GM23338 (cell line): ENCODE results near the gene GRIP2. TPM values are rescaled to one million over a fixed set of nuclear protein-coding genes. Genes with fewer than 3 reads are reported as not detected.

Experiments used
- ATAC-seq: fragments of 200-7000 bp; cut with Tn5 transposase; 3 replicates; pipeline ENCODE4 v1.9.1; 2020
- DNase-seq: peaks from one replicate; pipeline ENCODE4 v3.0.0-alpha.2; 2015; ENCODE audit warnings: low spot score
- H2AFZ ChIP-seq: fragments of 200-600 bp; sonication (generic); 2 replicates; pipeline ENCODE4 v1.8.0; 2016; ENCODE audit warnings: antibody characterized with exemption, mild to moderate bottlenecking, moderate library complexity
- H3F3A ChIP-seq: fragments of 200-600 bp; sonication (generic); replicated peaks from 2 replicates; pipeline ENCODE4 v1.8.0; 2017; ENCODE audit warnings: antibody characterized with exemption, mixed run types, low read depth
- H3K27ac ChIP-seq: fragments of 200-600 bp; sonication (generic); 2 replicates; pipeline ENCODE4 v1.6.1; 2016; ENCODE audit warnings: low read depth
- H3K27me3 ChIP-seq: fragments of 200-600 bp; sonication (generic); 2 replicates; pipeline ENCODE4 v1.8.0; 2016; ENCODE audit warnings: mild to moderate bottlenecking, mixed run types, moderate library complexity; ENCODE audit not compliant: insufficient read depth
- H3K36me3 ChIP-seq: fragments of 200-600 bp; sonication (generic); 2 replicates; pipeline ENCODE4 v1.8.0; 2016; ENCODE audit warnings: mild to moderate bottlenecking; ENCODE audit not compliant: insufficient read depth
- H3K4me1 ChIP-seq: fragments of 200-600 bp; sonication (generic); 2 replicates; pipeline ENCODE4 v1.8.0; 2016; ENCODE audit warnings: mild to moderate bottlenecking, moderate library complexity; ENCODE audit not compliant: insufficient read depth
- H3K4me2 ChIP-seq: fragments of 200-600 bp; sonication (generic); 2 replicates; pipeline ENCODE4 v1.7.1; 2017; ENCODE audit warnings: mixed run types
- H3K4me3 ChIP-seq: fragments of 200-600 bp; sonication (generic); 2 replicates; pipeline ENCODE4 v1.6.1; 2016; ENCODE audit warnings: mixed run types
- H3K79me2 ChIP-seq: fragments of 200-600 bp; sonication (generic); replicated peaks from 2 replicates; pipeline ENCODE4 v1.8.0; 2017; ENCODE audit warnings: mild to moderate bottlenecking; ENCODE audit not compliant: insufficient read depth
- H3K9me2 ChIP-seq: fragments of 200-600 bp; sonication (generic); 2 replicates; pipeline ENCODE4 v1.8.0; 2017; ENCODE audit not compliant: insufficient read depth
- H4K20me1 ChIP-seq: fragments of 200-600 bp; sonication (generic); replicated peaks from 2 replicates; pipeline ENCODE4 v1.8.0; 2017; ENCODE audit warnings: mild to moderate bottlenecking; ENCODE audit not compliant: insufficient read depth
- H3K27ac Mint-ChIP-seq: 2 replicates; pipeline ENCODE4 v1.8.0; 2020; ENCODE audit warnings: inconsistent platforms, mild to moderate bottlenecking, moderate library complexity, mixed read lengths
- H3K27me3 Mint-ChIP-seq: 3 replicates; pipeline ENCODE4 v1.8.0; 2022; ENCODE audit warnings: low read depth, mild to moderate bottlenecking, moderate library complexity, mixed read lengths, inconsistent platforms; ENCODE audit not compliant: insufficient read depth, poor library complexity
- H3K36me3 Mint-ChIP-seq: 3 replicates; pipeline ENCODE4 v1.8.0; 2021; ENCODE audit warnings: low read depth, mild to moderate bottlenecking, inconsistent platforms, moderate library complexity, mixed read lengths
- H3K4me1 Mint-ChIP-seq: 3 replicates; pipeline ENCODE4 v1.8.0; 2020; ENCODE audit warnings: mild to moderate bottlenecking, inconsistent platforms, mixed read lengths
- H3K4me3 Mint-ChIP-seq: 3 replicates; pipeline ENCODE4 v1.8.0; 2021; ENCODE audit warnings: moderate library complexity, mild to moderate bottlenecking, inconsistent platforms, mixed read lengths
- H3K9me3 Mint-ChIP-seq: 3 replicates; pipeline ENCODE4 v1.8.0; 2020; ENCODE audit warnings: moderate library complexity, mild to moderate bottlenecking, inconsistent platforms, mixed read lengths
- CREB1 ChIP-seq: fragments of 250-450 bp; sonication (Bioruptor Pico); IDR thresholded peaks from 2 replicates; pipeline ENCODE4 v1.5.0; 2020; ENCODE audit warnings: low read depth, mild to moderate bottlenecking, moderate library complexity
- CTCF ChIP-seq, 2 experiments: fragments of 200-600 bp in 1 of 2; sonication (generic) in 1 of 2; conservative IDR thresholded peaks; 2 replicates each; pipeline versions ENCODE4 v1.5.1 to v1.6.1; 2016 to 2017; ENCODE audit warnings: antibody characterized with exemption in 2 of 2, low read depth in 2 of 2, mild to moderate bottlenecking in 2 of 2, moderate library complexity in 1 of 2
- ETS1 ChIP-seq: IDR thresholded peaks from 2 replicates; pipeline ENCODE4 v1.6.1; 2016; ENCODE audit warnings: antibody characterized with exemption
- EZH2 ChIP-seq: fragments of 200-600 bp; sonication (generic); IDR thresholded peaks from one replicate; pipeline ENCODE4 v1.8.0; 2017; ENCODE audit warnings: antibody characterized with exemption, mild to moderate bottlenecking, low read depth; ENCODE audit not compliant: unreplicated experiment
- EZH2phosphoT487 ChIP-seq: fragments of 200-600 bp; sonication (generic); IDR thresholded peaks from one replicate; pipeline ENCODE4 v1.8.1; 2018; ENCODE audit warnings: antibody characterized with exemption; ENCODE audit not compliant: unreplicated experiment
- NANOG ChIP-seq: IDR thresholded peaks from 2 replicates; pipeline ENCODE4 v1.6.1; 2016; ENCODE audit warnings: antibody characterized with exemption, borderline replicate concordance
- REST ChIP-seq: IDR thresholded peaks from one replicate; pipeline ENCODE4 v1.6.1; 2018; ENCODE audit warnings: antibody characterized with exemption; ENCODE audit not compliant: unreplicated experiment
- ZNF331 ChIP-seq: fragments of 250-450 bp; sonication (Bioruptor Pico); IDR thresholded peaks from 2 replicates; pipeline ENCODE4 v1.5.0; 2020; ENCODE audit warnings: low read depth, mild to moderate bottlenecking, moderate library complexity
- ZNF462 ChIP-seq: fragments of 250-450 bp; sonication (Bioruptor Pico); IDR thresholded peaks from 2 replicates; pipeline ENCODE4 v1.5.0; 2020; ENCODE audit warnings: mild to moderate bottlenecking, moderate library complexity
- polyA plus RNA-seq: library from polyadenylated mRNA; unstranded; fragments of >200 nt; fragmentation: Nextera tagmentation; extraction: Ambion mirVana; gene quantifications from 2 replicates; pipeline ENCODE4 v1.2.1, GENCODE V29; 2016
- total RNA-seq: library from RNA; depleted of rRNA; stranded (reverse); fragments of >200 nt; shearing (Covaris generic); gene quantifications from 2 replicates; pipeline ENCODE4 v1.2.3, GENCODE V29; 2014

GRIP2 gene
- total and polyA plus RNA-seq, 2 experiments from 2014 or later = 3.6 to 5.8 TPM

GRCh38 chr3:14476583-14477265 is 63.4 kb downstream of the GRIP2 start (continued):
- TF ChIP-seq ETS1 (no peak), EZH2phosphoT487 (no peak), ZNF331 (CRISPR knock-in tag) (no peak), NANOG (no peak), CTCF (conservative IDR thresholded peaks at IDR 0.05; ENCODE audit: low read depth in 2 of 2) (no peak)

GRCh38 chr3:14475621-14476020 is 64.5 kb downstream of the GRIP2 start:
- DNase-seq (no peak), ATAC-seq (no peak)
- Histone ChIP-seq H3K27ac (no peak overlapping the region), H3F3A (no peaks in the 10 kb centered on the region), H2AFZ (no peak overlapping the region), H3K4me2 (no peak overlapping the region), H4K20me1 (peaks cover 4% of the 10 kb centered on the region; the same call in 1 of the 2 replicates), H3K36me3 (peaks cover 32% of the 10 kb centered on the region), H3K4me1 (no peaks in the 10 kb centered on the region), H3K9me2 (no peaks in the 10 kb centered on the region), H3K27me3 (no peaks in the 10 kb centered on the region), H3K4me3 (no peak overlapping the region), H3K79me2 (no peaks in the 10 kb centered on the region)
- H3K4me3 Mint-ChIP-seq = no peak overlapping the region
- no peak overlapping the region for H3K27ac Mint-ChIP-seq
- H3K27me3 Mint-ChIP-seq = peaks cover 4% of the 10 kb centered on the region
- H3K36me3 Mint-ChIP-seq = peaks cover 74% of the 10 kb centered on the region
- no peaks in the 10 kb centered on the region; the same call in 2 of the 3 replicates for H3K4me1 Mint-ChIP-seq
- no peaks in the 10 kb centered on the region for H3K9me3 Mint-ChIP-seq
- TF ChIP-seq CREB1 (CRISPR knock-in tag) = no peak
- TF ChIP-seq REST = no peak
- no peak for TF ChIP-seq EZH2
- TF ChIP-seq ZNF462 (CRISPR knock-in tag) = no peak
- TF ChIP-seq ETS1 = no peak
- no peak for TF ChIP-seq ZNF331 (CRISPR knock-in tag)
- TF ChIP-seq NANOG = no peak
